Activated naive CD8-positive, alpha-beta T cell treated with anti-CD3 and anti-CD28 coated beads, Interleukin-2, amount 50 U/mL, for 24 hours (primary cell): ENCODE results near the gene SPN.
"Not testable (repeated sequence)": the region's sequence is repeated elsewhere in the genome, so short reads cannot be mapped to it uniquely, and the experiment has no call there.

Experiments used
- ATAC-seq: fragments of 150-1000 bp; cut with Tn5 transposase; one replicate; pipeline ENCODE4 v1.10.0; 2021
- DNase-seq: peaks from one replicate; pipeline ENCODE4 v3.0.0; 2021
- H3K27ac Mint-ChIP-seq: one replicate; pipeline ENCODE4 v1.8.0; 2021; ENCODE audit warnings: mild to moderate bottlenecking, mixed read lengths
- H3K27me3 Mint-ChIP-seq: one replicate; pipeline ENCODE4 v1.8.0; 2021; ENCODE audit warnings: mixed read lengths
- H3K36me3 Mint-ChIP-seq: one replicate; pipeline ENCODE4 v1.8.0; 2021; ENCODE audit warnings: low read depth, mixed read lengths
- H3K4me1 Mint-ChIP-seq: one replicate; pipeline ENCODE4 v1.8.0; 2021; ENCODE audit warnings: mixed read lengths
- H3K4me3 Mint-ChIP-seq: one replicate; pipeline ENCODE4 v1.8.0; 2021; ENCODE audit warnings: mild to moderate bottlenecking, moderate library complexity, mixed read lengths
- H3K9me3 Mint-ChIP-seq: one replicate; pipeline ENCODE4 v1.8.0; 2021; ENCODE audit warnings: mixed read lengths

SPN gene

DNA sequence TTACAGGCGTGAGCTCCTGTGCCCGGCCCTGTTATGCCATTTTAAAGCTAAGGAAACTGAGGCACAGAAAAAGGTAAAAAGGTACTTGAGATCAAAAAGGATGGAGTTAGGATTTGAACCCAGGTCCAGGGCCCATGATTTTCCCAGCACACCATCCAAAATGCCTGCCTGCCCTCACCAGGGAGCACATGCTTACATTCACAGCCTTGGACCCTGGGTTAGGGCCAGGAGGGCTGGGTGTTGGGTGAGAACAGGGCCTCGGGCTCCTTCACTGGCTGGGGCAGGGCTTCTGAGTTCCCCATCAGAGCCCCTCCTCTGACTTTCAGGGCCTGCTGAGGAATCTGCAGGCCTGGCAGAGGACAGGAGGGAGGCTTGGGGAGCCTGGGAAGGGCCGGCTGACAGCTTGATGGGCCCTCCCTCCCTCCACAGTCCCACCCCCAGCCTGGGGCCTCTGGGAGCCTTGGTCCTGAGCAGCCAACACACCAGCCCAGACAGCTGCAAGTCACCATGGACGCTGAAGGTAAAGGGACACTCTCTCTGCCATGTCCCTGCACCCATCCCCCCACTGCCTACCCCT lies 15.7 kb downstream of the SPN start, which contains the start of gene QPRT:
Gene QPRT (plus strand): TSS at position 490 of the 577 bp plus-strand sequence. CDS start 18 bp downstream, at position 508.
- Mint-ChIP-seq H3K27me3 (no peaks in the 10 kb centered on the region), H3K4me3 (peak within 1 kb of the TSS; percentile 64), H3K27ac (peak within 1 kb of the TSS; percentile 61), H3K4me1 (peaks cover 19% of the 10 kb centered on the region), H3K36me3 (no peaks in the 10 kb centered on the region), H3K9me3 (no peaks in the 10 kb centered on the region)
- ATAC-seq (no peak), DNase-seq (no peak)

DNA sequence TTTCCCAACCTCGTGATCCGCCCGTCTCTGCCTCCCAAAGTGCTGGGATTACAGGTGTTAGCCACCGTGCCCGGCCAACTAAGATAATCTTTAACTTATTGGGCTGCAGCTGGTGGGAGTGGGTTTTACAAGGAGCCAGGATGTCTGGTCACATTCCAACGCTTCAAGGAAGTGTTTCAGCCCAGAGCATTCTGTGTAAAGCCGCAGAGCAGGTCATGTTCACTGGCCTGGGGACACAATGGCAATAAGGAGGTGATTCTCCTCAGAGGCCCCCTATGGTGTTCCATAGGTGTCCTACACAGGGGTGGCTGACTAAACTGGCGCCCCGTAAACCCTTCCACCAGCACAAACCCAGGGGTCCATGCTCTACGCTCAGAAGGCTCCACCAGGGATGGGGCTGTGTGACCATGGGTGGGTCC lies 17.1 kb downstream of the SPN start:
- no peaks in the 10 kb centered on the region for H3K36me3 Mint-ChIP-seq
- no peaks in the 10 kb centered on the region for H3K9me3 Mint-ChIP-seq
- H3K27ac Mint-ChIP-seq, result no peak overlapping the region
- no peak overlapping the region for H3K4me3 Mint-ChIP-seq
- ATAC-seq (no peak), DNase-seq (no peak)
- H3K27me3 Mint-ChIP-seq, result no peaks in the 10 kb centered on the region
- peaks cover 19% of the 10 kb centered on the region for H3K4me1 Mint-ChIP-seq

DNA sequence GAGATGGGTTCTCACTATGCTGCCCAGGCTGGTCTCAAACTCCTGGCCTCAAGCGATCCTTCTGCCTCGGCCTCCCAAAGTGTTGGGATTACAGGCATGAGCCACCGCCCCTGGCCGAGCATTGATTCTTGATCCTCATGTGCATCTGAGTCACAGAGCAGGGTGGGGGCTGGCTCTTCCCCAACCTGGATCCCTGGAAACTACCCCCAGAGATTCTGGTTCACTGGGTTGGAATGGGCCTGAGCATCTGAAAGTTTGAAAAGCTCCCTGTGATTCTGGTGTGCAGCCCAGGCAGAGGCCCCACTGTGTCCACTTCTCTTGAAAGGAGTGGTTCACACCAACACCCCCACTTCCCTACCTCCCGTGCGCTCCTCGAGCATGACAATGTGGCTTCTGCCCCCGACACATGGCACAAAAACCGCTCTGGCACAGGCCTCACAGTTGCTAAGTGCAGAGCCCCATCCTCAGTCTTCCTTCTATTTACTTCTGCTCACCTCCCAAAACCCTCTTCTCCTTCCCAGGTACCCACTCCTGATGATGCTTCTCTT lies 20.6 kb downstream of the SPN start:
- Mint-ChIP-seq H3K4me1 (peaks cover 37% of the 10 kb centered on the region), H3K9me3 (no peaks in the 10 kb centered on the region), H3K4me3 (no peak overlapping the region), H3K27ac (no peak overlapping the region), H3K27me3 (no peaks in the 10 kb centered on the region), H3K36me3 (no peaks in the 10 kb centered on the region)
- no peak for DNase-seq
- no peak for ATAC-seq

DNA sequence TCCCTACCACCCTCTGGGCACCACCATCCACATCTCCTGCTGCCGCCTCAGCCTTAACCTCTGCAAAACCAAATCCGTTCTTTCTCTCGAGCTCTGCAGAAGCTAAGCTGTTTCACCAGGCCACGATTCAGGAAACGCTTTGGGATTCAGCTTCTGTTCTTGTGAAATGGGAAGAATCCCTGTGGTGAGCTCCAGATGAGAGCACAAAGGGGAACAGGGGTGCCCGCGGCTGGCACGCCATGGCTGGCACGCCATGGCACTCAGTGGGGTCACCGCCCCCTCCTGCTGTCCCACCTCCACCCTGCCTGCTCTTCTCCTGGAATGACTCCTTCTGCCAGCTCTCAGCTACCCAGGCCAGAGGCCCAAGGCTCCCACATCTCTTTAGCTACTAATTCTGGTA lies 21.6 kb downstream of the SPN start:
- H3K9me3 Mint-ChIP-seq, result no peaks in the 10 kb centered on the region
- H3K4me3 Mint-ChIP-seq, result no peak overlapping the region
- H3K27ac Mint-ChIP-seq, result no peak overlapping the region
- ATAC-seq (no peak), DNase-seq (no peak)
- no peaks in the 10 kb centered on the region for H3K27me3 Mint-ChIP-seq
- H3K36me3 Mint-ChIP-seq, result no peaks in the 10 kb centered on the region
- peaks cover 32% of the 10 kb centered on the region for H3K4me1 Mint-ChIP-seq

DNA sequence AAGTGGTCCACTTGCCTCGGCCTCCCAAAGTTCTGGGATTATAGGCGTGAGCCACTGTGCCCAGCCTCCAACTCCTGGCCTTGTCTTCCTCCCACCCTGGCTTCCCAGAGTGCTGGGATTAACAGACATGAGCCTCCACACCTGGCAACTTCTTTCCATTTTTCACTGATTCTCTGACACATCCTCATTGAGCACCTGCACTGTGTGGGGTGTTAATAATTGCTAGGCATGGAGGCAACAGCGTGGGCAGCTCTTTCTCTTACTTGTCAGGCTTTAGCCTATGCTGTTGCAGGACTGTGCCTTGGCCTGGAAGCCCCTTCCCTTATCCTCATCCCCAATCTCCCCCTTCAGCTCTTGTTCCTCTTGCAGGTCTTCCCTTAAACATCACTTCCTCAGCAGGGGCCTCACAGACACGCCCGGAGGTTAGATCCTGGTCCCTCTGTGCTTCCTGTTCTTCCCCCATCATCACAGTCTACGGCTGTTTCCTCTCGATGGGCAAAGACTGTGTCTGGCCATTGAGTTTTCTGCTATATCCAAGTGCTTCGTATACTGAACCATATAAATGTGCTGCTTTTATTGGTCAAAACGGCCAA lies 23.8 kb downstream of the SPN start:
- peak overlapping the region; percentile 25 for H3K4me3 Mint-ChIP-seq
- no peaks in the 10 kb centered on the region for H3K27me3 Mint-ChIP-seq

DNA sequence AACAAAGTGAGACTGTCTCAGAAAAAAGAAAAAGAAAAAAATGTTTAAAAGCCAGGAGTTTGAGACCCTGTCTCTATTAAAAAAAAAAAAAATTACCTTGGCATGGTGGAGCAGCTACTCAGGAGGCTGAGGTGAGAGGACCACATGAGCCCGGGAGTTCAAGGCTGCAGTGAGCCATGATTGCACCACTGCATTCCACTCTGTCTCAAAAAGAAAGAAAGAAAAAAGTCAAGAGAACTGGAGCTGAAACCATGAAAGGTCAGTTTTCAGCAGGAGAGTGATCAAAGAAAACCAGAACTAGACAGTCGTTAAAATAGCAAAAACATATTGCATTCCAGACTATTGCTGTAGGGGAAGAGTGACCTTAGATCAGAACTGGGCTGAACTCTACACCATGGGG lies 24.7 kb downstream of the SPN start:
- H3K4me3 Mint-ChIP-seq, result no peak overlapping the region
- H3K36me3 Mint-ChIP-seq, result no peaks in the 10 kb centered on the region
- ATAC-seq (no peak), DNase-seq (no peak)
- H3K4me1 Mint-ChIP-seq, result peaks cover 29% of the 10 kb centered on the region
- H3K9me3 Mint-ChIP-seq, result no peaks in the 10 kb centered on the region
- no peaks in the 10 kb centered on the region for H3K27me3 Mint-ChIP-seq
- no peak overlapping the region for H3K27ac Mint-ChIP-seq

More for the DNA sequence above, 23.8 kb downstream of the SPN start:
- H3K9me3 Mint-ChIP-seq, result no peaks in the 10 kb centered on the region
- peaks cover 29% of the 10 kb centered on the region for H3K4me1 Mint-ChIP-seq
- DNase-seq (no peak), ATAC-seq (no peak)
- H3K27ac Mint-ChIP-seq, result peak overlapping the region; percentile 77
- no peaks in the 10 kb centered on the region for H3K36me3 Mint-ChIP-seq

DNA sequence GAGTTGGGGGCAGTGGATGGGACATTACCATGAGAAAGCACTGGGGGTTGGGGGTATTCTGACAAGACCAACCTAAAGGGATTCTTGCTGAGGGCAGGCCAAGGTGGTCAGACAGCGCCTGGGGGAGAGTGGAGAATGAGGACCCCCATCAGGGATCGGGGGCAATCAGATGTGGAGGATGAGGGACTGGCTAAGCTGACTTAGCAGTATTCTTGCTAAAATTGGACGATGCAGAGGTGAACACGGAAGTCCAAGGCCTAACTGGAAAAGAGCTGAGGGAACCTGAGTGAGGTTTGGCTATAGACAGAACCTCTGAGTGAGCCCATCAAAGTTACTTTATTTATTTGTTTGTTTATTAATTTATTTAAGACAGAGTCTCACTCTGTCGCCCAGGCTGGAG lies 25.1 kb downstream of the SPN start:
- H3K27me3 Mint-ChIP-seq, result no peaks in the 10 kb centered on the region
- H3K27ac Mint-ChIP-seq, result no peak overlapping the region
- H3K9me3 Mint-ChIP-seq, result no peaks in the 10 kb centered on the region
- no peak for ATAC-seq
- H3K4me1 Mint-ChIP-seq, result peaks cover 29% of the 10 kb centered on the region
- no peak overlapping the region for H3K4me3 Mint-ChIP-seq
- DNase-seq, result no peak
- H3K36me3 Mint-ChIP-seq, result no peaks in the 10 kb centered on the region

DNA sequence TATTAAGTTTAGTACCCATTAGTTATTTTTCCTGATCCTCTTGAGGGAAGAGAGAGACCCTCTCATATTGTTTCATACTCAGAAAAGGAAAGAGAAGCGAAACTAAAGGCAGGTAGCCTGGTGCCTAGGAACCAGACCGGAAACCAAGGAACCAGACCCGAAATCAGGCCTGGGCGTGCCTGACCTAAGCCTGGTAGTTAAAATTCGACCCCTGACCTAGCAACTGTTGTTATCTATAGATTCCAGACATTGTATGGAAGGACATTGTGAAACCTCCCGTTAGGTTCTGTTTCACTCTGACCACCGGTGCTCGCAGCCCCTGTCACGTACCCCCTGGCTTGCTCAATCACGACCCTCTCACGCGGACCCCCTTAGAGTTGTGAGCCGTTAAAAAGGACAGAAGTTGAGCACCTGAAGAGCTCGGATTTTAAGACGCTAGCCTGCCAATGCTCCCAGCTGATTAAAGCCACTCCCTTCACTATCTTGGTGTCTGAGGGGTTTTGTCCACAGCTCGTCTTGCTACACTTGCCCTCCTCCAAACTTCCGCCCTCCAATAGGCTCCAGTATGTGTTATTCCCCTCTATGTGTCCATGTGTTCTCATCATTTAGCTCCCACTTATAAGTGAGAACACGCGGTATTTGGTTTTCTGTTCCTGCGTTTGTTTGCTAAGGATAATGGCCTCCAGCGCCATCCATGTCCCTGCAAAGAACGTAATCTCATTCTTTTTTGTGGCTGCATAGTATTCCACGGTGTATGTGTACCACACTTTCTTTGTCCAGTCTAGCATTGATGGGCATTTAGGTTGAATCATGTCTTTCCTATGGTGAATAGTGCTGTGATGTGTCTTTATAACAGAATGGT lies 26.7 kb downstream of the SPN start:
- H3K27ac Mint-ChIP-seq, ATAC-seq, DNase-seq, H3K36me3 Mint-ChIP-seq, H3K27me3 Mint-ChIP-seq, H3K4me3 Mint-ChIP-seq, H3K9me3 Mint-ChIP-seq: not testable (repeated sequence)
- H3K4me1 Mint-ChIP-seq, result peaks cover 29% of the 10 kb centered on the region

DNA sequence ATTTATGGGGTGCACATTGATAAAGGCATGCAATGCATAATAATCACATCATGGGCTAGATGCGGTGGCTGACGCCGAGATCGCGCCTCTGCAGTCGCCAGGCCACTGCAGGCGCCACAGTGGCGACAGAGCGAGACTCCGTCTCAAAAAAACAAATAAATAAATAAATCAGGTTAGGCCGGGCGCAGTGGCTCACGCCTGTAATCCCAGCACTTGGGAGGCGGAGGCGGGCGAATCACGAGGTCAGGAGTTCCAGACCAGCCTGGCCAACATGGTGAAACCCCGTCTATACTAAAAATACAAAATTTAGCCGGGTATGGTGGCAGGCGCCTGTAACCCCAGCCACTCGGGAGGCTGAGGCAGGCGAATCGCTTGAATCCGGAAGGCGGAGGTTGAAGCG lies 29.6 kb downstream of the SPN start:
- H3K36me3 Mint-ChIP-seq, H3K4me3 Mint-ChIP-seq, H3K9me3 Mint-ChIP-seq, ATAC-seq, H3K27me3 Mint-ChIP-seq, H3K27ac Mint-ChIP-seq, DNase-seq: not testable (repeated sequence)
- peaks cover 13% of the 10 kb centered on the region for H3K4me1 Mint-ChIP-seq

DNA sequence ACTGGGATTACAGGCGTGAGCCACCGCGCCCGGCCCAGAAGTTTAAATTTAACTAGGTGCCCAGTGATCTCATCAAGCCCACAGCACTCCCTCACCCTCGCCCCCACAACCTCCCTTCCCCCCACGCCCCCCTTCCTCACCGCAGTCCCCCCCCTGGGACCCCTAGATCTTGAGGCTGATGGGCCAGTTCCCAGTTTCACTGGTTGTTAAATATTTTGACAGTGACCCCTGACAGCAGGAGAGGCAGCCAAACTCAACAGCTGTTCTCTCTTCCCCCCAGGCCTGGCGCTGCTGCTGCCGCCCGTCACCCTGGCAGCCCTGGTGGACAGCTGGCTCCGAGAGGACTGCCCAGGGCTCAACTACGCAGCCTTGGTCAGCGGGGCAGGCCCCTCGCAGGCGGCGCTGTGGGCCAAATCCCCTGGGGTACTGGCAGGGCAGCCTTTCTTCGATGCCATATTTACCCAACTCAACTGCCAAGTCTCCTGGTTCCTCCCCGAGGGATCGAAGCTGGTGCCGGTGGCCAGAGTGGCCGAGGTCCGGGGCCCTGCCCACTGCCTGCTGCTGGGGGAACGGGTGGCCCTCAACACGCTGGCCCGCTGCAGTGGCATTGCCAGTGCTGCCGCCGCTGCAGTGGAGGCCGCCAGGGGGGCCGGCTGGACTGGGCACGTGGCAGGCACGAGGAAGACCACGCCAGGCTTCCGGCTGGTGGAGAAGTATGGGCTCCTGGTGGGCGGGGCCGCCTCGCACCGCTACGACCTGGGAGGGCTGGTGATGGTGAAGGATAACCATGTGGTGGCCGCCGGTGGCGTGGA lies 31.5 kb downstream of the SPN start:
- no peak for DNase-seq
- no peak for ATAC-seq
- Mint-ChIP-seq H3K27ac (no peak overlapping the region), H3K4me1 (peaks cover 6% of the 10 kb centered on the region), H3K4me3 (no peak overlapping the region), H3K27me3 (no peaks in the 10 kb centered on the region), H3K9me3 (no peaks in the 10 kb centered on the region), H3K36me3 (no peaks in the 10 kb centered on the region)

DNA sequence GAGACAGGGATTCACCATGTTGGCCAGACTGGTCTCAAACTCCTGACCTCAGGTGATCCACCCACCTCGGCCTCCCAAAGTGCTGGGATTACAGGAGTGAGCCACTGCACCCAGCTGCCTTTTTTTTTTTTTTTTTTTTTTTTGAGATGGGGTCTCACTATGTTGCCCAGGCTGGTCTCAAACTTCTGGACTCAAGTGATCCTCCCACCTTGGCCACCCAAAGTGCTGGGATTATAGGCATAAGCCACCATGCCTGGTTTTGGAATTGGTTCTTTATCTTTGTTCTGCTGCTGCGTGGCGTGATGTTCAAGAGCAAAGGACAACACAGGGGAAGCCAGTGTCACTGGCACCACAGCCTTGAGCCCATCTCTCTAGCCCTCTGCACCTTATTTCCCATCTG lies 32.6 kb downstream of the SPN start:
- not testable (repeated sequence) for ATAC-seq, H3K4me1 Mint-ChIP-seq, H3K27me3 Mint-ChIP-seq, H3K27ac Mint-ChIP-seq, H3K36me3 Mint-ChIP-seq, DNase-seq, H3K4me3 Mint-ChIP-seq, H3K9me3 Mint-ChIP-seq

DNA sequence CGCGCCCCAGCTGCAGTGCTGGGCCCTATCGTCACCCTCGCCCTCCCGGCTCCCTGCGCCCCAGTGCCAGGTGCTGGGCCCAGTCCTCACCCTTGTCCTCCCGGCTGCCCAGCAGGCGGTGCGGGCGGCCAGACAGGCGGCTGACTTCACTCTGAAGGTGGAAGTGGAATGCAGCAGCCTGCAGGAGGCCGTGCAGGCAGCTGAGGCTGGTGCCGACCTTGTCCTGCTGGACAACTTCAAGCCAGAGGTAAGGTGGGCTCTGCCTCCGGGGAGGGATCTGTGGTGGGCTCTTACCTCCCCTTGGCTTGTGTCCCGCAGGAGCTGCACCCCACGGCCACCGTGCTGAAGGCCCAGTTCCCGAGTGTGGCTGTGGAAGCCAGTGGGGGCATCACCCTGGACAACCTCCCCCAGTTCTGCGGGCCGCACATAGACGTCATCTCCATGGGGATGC lies 33.9 kb downstream of the SPN start:
- DNase-seq (no peak), ATAC-seq (no peak)
- no peak overlapping the region for H3K4me3 Mint-ChIP-seq
- no peaks in the 10 kb centered on the region for H3K9me3 Mint-ChIP-seq
- H3K27me3 Mint-ChIP-seq, result no peaks in the 10 kb centered on the region
- no peaks in the 10 kb centered on the region for H3K36me3 Mint-ChIP-seq
- H3K4me1 Mint-ChIP-seq, result peaks cover 15% of the 10 kb centered on the region
- no peak overlapping the region for H3K27ac Mint-ChIP-seq

DNA sequence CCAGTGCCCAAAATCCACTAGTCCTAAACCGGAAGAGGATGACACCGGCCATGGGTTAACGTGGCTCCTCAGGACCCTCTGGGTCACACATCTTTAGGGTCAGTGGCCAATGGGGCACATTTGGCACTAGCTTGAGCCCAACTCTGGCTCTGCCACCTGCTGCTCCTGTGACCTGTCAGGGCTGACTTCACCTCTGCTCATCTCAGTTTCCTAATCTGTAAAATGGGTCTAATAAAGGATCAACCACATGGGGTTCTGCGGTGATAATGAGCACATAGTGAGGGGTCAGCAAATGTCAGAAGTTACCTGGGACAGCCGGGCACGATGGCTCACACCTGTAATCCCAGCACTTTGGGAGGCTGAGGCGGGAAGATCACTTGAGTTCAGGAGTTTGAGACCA lies 34.3 kb downstream of the SPN start:
- Mint-ChIP-seq H3K4me1 (peaks cover 20% of the 10 kb centered on the region), H3K27me3 (no peaks in the 10 kb centered on the region), H3K27ac (no peak overlapping the region), H3K36me3 (no peaks in the 10 kb centered on the region), H3K9me3 (no peaks in the 10 kb centered on the region), H3K4me3 (no peak overlapping the region)
- ATAC-seq, result no peak
- no peak for DNase-seq

DNA sequence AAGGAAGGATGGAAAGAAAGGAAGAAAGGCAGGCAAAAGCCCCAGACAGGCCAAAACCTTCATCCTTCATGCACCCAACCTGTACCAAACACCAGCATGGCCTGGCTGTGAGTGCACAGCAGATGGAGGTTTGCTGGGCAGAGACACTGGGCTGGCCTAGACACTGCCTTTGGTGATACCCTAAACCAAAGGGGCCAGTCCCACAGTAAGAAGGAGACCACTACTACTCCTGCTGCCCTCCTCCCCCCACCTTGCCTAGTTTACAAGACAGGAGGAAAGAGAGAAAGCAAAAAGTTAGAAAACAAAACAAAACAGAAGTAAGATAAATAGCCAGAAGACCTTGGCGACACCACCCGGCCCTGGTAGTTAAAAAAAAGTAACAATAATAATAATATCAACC lies 35.0 kb downstream of the SPN start:
- no peaks in the 10 kb centered on the region for H3K9me3 Mint-ChIP-seq
- H3K36me3 Mint-ChIP-seq, result no peaks in the 10 kb centered on the region
- no peak overlapping the region for H3K27ac Mint-ChIP-seq
- H3K27me3 Mint-ChIP-seq, result no peaks in the 10 kb centered on the region
- peaks cover 26% of the 10 kb centered on the region for H3K4me1 Mint-ChIP-seq
- H3K4me3 Mint-ChIP-seq, result no peak overlapping the region
- ATAC-seq (no peak), DNase-seq (no peak)
